Omental fat pad (tissue), 4 donors: ENCODE data around the gene TMEM82. TPM values are rescaled to one million over a fixed set of nuclear protein-coding genes. Genes with fewer than 3 reads are reported as not detected.
"Not testable (repeated sequence)": the region's sequence is repeated elsewhere in the genome, so short reads cannot be mapped to it uniquely, and the experiment has no call there.

Source experiments
- ATAC-seq: fragments of 150-250 bp; one replicate; pipeline ENCODE4 v1.9.1; 2016; ENCODE audit warnings: mild to moderate bottlenecking, moderate library complexity; ENCODE audit not compliant: low FRiP score
- DNase-seq: peaks from one replicate; pipeline ENCODE4 v3.0.0-alpha.2; 2019; ENCODE audit warnings: low spot score
- CTCF ChIP-seq, 3 donors: fragments of 450-650 bp; IDR thresholded peaks; one replicate each; pipeline ENCODE4 v1.5.1; 2016 to 2017; ENCODE audit warnings: antibody characterized with exemption in 3 of 3, mild to moderate bottlenecking in 3 of 3, moderate library complexity in 2 of 3
- total RNA-seq, 4 donors: library from RNA; depleted of rRNA; stranded (reverse); fragments of >200 nt; gene quantifications; one replicate each; pipeline ENCODE4 v1.1.0, GENCODE V29; 2016

Gene TMEM82
- not detected for total RNA-seq

GRCh38 chr1:15742339-15742801 is at the start of gene TMEM82:
TSS of gene TMEM82 (plus strand) at chr1:15742499. CDS start at chr1:15742560, 61 bp downstream.
- TF ChIP-seq CTCF (IDR thresholded peaks at IDR 0.05) = no peak
- ATAC-seq = no peak
- DNase-seq = no peak

- no peak for DNase-seq
- TF ChIP-seq CTCF (IDR thresholded peaks at IDR 0.05) = no peak
- ATAC-seq = no peak
These were observed 48.9 kb upstream of the TMEM82 start for GRCh38 chr1:15693371-15693770.

GRCh38 chr1:15696956-15697521 is 45.3 kb upstream of the TMEM82 start:
- DNase-seq (no peak), ATAC-seq (peak; percentile 31)
- no peak for TF ChIP-seq CTCF (IDR thresholded peaks at IDR 0.05)

- no peak for TF ChIP-seq CTCF (IDR thresholded peaks at IDR 0.05)
- ATAC-seq (no peak), DNase-seq (no peak)
These were observed 44.1 kb upstream of the TMEM82 start for GRCh38 chr1:15698201-15698600.

GRCh38 chr1:15699321-15699720 is 43.0 kb upstream of the TMEM82 start:
- not testable (repeated sequence) for DNase-seq, ATAC-seq

GRCh38 chr1:15700508-15700907 is 41.8 kb upstream of the TMEM82 start:
- no peak for DNase-seq
- no peak for ATAC-seq
- no peak for TF ChIP-seq CTCF (IDR thresholded peaks at IDR 0.05)

- TF ChIP-seq CTCF (IDR thresholded peaks at IDR 0.05) = no peak
- ATAC-seq = no peak
- DNase-seq = no peak
These were observed 40.5 kb upstream of the TMEM82 start for GRCh38 chr1:15701784-15702183.
